Skeletal muscle tissue (tissue), 5 donors: Measurements from ENCODE around the gene G3BP2. TPM values are rescaled to one million over a fixed set of nuclear protein-coding genes. Genes with fewer than 3 reads are reported as not detected.

Experiments
- H3K27ac ChIP-seq: one replicate; pipeline ENCODE4 v1.7.0; 2013; ENCODE audit warnings: mild to moderate bottlenecking, low read depth, low read length, inconsistent platforms
- H3K27me3 ChIP-seq, 3 donors: one replicate each; pipeline ENCODE4 v1.7.0; 2013; ENCODE audit warnings: low read length in 3 of 3; ENCODE audit not compliant: control insufficient read depth in 3 of 3, insufficient read depth in 3 of 3
- H3K36me3 ChIP-seq, 3 donors: one replicate each; pipeline ENCODE4 v1.7.0; 2013; ENCODE audit warnings: low read length in 3 of 3; ENCODE audit not compliant: control insufficient read depth in 3 of 3, insufficient read depth in 3 of 3
- H3K4me1 ChIP-seq, 3 donors: one replicate each; pipeline ENCODE4 v1.7.0; 2013; ENCODE audit warnings: low read length in 3 of 3, mild to moderate bottlenecking in 3 of 3; ENCODE audit not compliant: control insufficient read depth in 3 of 3, insufficient read depth in 3 of 3
- H3K4me3 ChIP-seq, 3 donors: one replicate each; pipeline ENCODE4 v1.7.0; 2013; ENCODE audit warnings: low read length in 3 of 3
- H3K9ac ChIP-seq, 3 donors: one replicate each; pipeline ENCODE4 v1.7.0; 2013; ENCODE audit warnings: low read length in 3 of 3, mild to moderate bottlenecking in 3 of 3, moderate library complexity in 2 of 3, low read depth in 1 of 3
- H3K9me3 ChIP-seq, 3 donors: one replicate each; pipeline ENCODE4 v1.7.0; 2013; ENCODE audit warnings: low read length in 3 of 3; ENCODE audit not compliant: control insufficient read depth in 3 of 3
- small RNA-seq: library from RNA; depleted of rRNA; stranded (forward); fragments of <200 nt; gene quantifications from one replicate; pipeline ENCODE3, GENCODE V24; 2014
- total RNA-seq: library from RNA; depleted of rRNA; stranded (reverse); fragments of >200 nt; gene quantifications from one replicate; pipeline ENCODE4 v1.2.3, GENCODE V29; 2014
- donor health status: Osteomylitis.

G3BP2 gene
- total RNA-seq, 1 donor from 2014 or later, result 175 TPM

DNA sequence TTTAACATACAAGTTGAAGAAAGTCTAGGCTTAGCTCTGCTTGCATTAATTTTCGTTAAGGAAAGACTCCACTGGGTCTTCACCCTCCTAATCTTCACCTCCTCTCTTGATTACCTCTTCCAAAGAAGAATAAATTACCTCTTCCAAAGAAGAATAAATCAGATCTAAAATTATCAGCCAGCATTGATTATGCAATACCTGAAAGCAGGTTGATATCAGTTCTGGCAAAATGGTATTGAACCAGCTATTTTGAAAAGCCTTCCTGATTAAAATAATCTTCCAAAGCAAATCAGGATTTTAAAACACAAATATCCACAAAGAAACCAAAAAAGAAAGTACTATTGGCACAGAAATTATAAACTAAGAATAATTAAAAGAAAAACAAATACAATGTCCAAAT is 79.8 kb downstream of the G3BP2 start:
- Histone ChIP-seq H3K9ac (no peak overlapping the region), H3K9me3 (no peaks in the 10 kb centered on the region), H3K4me1 (no peaks in the 10 kb centered on the region), H3K36me3 (no peaks in the 10 kb centered on the region), H3K4me3 (no peak overlapping the region), H3K27ac (no peak overlapping the region), H3K27me3 (no peaks in the 10 kb centered on the region)

Small RNA genes within 50 kb of the gene (small RNA-seq; reads per million reads assigned to genes)
- gene RF00019, result not detected

Other genes starting within 250 kb of the G3BP2 start
- 25.1 TPM for gene RCHY1, start 159.0 kb downstream of the G3BP2 start, total RNA-seq
- 12.0 TPM for gene THAP6, start 158.9 kb downstream of the G3BP2 start, total RNA-seq
- gene ODAPH, start 117.3 kb downstream of the G3BP2 start, total RNA-seq, result not detected
- gene CDKL2, start 42.9 kb downstream of the G3BP2 start, total RNA-seq, result not detected
- gene USO1, start 51.2 kb upstream of the G3BP2 start, total RNA-seq, result 135 TPM
- gene PPEF2, start 229.0 kb upstream of the G3BP2 start, total RNA-seq, result not detected